Mammary epithelial cell (primary cell): Measurements from ENCODE around the gene PLA2G6.
"Not testable (repeated sequence)": the region's sequence is repeated elsewhere in the genome, so short reads cannot be mapped to it uniquely, and the experiment has no call there.

Source experiments
- CTCF ChIP-seq, 2 donors: IDR thresholded peaks in 1 of 2; conservative IDR thresholded peaks in 1 of 2; 2 replicates each; pipeline ENCODE4 v1.5.1; 2011 to 2012; ENCODE audit warnings: inconsistent platforms in 2 of 2, low read length in 2 of 2, mild to moderate bottlenecking in 2 of 2, control low read depth in 1 of 2, low read depth in 1 of 2; ENCODE audit not compliant: insufficient read depth in 1 of 2; ENCODE audit errors: extremely low read depth in 1 of 2
- EZH2 ChIP-seq: IDR thresholded peaks from 2 replicates; pipeline ENCODE4 v1.6.1; 2012; ENCODE audit warnings: low read length, inconsistent platforms, borderline replicate concordance

DNA sequence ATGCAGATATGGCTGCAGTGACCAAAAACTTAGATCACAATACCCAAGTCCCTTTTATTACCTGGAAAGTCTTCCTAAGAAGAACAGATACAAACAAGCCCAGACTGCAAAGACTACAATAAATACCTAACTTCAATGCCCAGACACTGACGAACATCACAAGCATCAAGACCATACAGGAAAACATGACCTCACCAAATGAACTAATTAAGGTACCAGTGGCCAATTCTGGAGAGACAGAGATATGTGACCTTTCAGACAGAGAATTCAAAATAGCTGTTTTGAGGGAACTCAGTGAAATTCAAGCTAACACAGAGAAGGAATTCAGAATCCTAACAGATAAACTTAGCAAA, 27.1 kb downstream of the PLA2G6 start:
- TF ChIP-seq CTCF (conservative IDR thresholded peaks at IDR 0.05 in 1 of 2, IDR thresholded peaks at IDR 0.05 in 1 of 2; ENCODE audit: extremely low read depth in 1 of 2, insufficient read depth in 1 of 2, low read depth in 1 of 2, low read length in 2 of 2); EZH2: not testable (repeated sequence)
